GM19239 (cell line): Measurements from ENCODE around the gene LSM5.
"Not testable (repeated sequence)": the region's sequence is repeated elsewhere in the genome, so short reads cannot be mapped to it uniquely, and the experiment has no call there.

ENCODE experiments used
- DNase-seq: peaks from one replicate; pipeline ENCODE4 v3.0.0; 2011; ENCODE audit warnings: low spot score; ENCODE audit not compliant: insufficient read length
- FAIRE-seq: peaks from 2 replicates; lab custom pipeline; 2011; peaks lifted over from hg19 to GRCh38; lab: Jason Lieb, UNC

Gene LSM5

GRCh38 chr7:32507414-32507813, 17.2 kb upstream of the LSM5 start:
- FAIRE-seq = no peak
- DNase-seq = no peak

GRCh38 chr7:32506266-32507054, 16.3 kb upstream of the LSM5 start:
- DNase-seq (no peak), FAIRE-seq (peak; percentile 70)

DNA sequence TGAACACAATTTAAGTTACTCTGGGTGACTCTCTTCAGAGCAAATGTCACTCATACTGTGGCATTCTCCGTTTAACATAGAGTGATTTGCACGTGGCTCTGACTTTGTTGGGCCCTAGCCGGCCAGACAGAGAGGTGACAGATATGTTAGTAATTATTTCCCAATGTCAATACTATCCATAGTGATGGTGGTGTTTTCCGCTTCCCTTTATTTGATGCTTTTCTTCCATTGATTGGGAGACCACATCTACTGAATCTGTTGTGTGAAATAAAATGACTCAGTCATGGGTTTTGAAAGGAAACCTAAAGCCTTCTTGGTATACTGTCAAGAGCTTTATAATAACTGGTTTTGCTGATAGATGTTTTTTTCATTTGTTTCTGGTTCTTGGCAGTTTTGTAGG, 12.5 kb upstream of the LSM5 start:
- FAIRE-seq = no peak
- no peak for DNase-seq

DNA sequence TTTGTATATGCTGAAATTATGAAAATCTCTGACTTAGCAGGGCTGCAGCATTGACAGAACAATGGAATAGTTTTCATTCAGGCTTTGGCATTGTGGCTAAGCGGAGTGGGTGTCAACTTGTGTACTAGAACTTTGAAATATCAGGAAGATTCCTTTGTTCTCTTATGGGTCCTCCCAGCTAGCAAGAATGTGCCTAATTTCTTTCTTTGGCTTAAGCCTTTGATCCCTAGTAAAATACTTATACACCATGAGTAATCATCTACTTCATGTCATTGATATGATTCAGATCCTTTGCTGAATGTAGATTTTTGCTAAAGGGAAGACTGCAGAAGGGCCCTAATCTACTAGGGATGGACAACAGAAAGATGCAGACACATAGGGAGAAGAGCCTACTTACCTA, 11.3 kb upstream of the LSM5 start:
- no peak for FAIRE-seq

DNA sequence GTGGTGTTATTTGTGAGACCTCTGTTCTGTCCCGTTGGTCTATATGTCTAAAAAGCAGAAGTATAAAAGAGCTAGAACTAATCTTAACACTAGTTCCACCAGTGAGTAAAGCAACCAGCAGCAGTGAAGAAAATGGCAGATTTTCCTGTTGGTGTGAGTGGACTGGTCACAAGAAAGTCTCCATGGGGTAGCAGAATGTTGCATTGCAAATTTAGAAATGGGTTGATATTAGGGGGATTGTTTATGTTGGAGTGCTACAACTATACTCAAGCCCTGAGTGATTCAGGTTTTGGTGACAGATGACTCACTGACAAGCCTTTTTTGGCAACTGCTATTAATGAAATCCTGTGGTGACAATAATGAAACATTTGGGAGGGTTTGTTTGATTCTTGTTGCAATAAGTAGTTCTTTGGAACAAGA, 10.8 kb upstream of the LSM5 start:
- DNase-seq (no peak), FAIRE-seq (peak; percentile 76)

More for the DNA sequence above, 11.3 kb upstream of the LSM5 start:
- no peak for DNase-seq

DNA sequence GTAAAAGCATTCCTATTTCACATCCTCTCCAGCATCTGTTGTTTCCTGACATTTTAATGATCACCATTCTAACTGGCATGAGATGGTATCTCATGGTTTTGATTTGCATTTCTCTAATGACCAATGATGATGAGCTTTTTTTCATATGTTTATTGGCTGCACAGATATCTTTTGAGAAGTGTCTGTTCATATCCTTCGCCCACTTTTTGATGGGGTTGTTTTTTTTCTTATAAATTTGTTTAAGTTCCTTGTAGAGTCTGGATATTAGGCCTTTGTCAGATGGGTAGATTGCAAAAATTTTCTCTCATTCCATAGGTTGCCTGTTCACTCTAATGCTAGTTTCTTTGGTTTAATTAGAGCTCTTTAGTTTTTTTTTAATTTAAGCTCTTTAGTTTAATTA, 10.0 kb upstream of the LSM5 start:
- not testable (repeated sequence) for DNase-seq, FAIRE-seq

GRCh38 chr7:32499755-32500154, 9.6 kb upstream of the LSM5 start:
- FAIRE-seq, DNase-seq: not testable (repeated sequence)

DNA sequence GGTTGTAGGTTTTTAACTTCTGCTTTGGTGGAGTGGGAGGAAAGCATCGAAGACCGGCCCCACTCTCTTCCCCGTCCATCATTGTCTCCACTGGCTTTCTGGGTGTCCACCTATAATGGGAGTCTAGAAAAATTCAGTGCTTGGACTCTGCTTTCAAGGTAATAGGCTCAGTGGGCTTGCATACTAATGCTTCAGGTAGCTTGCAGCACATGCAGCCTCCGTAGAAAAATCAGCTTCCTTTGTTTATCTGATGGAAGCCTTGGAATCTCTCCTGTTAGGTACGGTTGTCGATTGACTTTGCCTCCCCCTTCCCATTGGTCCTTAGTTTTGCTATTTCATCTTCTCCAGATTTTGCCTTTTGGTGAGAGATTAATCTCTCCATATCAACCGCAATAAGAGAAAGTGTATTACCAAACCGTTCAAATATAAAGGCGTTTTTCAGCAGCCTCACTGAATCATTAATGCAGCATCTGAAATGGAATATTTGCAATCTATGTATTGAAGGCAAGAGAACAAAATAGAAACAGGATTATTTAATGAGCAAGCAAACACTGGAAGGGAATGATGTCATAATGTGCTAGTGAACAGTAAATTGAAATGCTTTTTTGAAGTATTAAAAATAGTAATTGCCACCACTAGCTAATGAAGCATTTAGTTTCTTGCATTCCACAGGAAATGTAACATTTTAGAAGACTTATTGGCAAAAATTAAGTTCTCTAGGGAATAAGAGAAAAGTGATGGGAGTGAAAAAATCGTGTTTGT, 6.1 kb upstream of the LSM5 start:
- FAIRE-seq (peak; percentile 82), DNase-seq (no peak)

DNA sequence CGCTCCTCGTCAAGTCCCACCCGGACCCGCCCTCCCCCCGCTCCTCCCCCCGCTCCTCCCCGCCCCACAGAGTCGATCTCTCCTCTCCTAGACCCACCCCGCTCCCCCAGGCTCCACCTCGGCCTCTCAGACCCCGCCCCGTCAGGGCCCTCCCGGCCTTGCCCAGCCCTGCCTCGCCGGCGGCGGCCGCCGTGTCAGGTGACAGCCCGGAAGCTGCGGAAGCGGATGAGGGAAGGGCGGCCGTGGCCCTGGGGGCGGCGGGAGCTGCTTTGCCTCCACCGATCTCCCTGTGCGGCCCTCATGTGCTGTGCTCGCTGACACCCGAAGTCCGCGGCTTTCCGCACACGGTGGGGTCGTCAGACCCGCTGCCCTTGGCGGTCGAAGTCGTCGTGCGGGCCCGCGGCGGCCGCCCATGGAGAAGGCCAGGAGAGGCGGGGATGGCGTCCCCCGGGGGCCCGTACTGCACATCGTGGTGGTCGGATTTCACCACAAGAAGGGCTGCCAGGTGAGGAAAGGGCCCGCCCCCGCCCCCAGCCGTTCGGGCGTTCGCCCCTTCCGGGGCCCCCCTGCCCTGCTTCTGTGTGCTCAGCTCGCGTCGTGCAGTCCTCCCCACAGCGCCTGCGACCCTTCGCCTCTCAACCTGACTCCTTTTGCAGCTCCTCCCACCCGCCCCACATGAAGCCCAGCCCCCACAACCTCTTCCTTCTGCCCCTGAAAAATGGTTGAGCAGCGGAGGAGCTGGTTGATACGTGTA, 5.3 kb upstream of the LSM5 start, which contains the start of gene AVL9:
Gene AVL9, plus strand, starts transcription at position 192 of the 754 bp plus-strand sequence. Its CDS starts 221 bp downstream, at position 413.
- DNase-seq (peak; percentile 72), FAIRE-seq (peak; percentile 68)

GRCh38 chr7:32494946-32495297, 4.7 kb upstream of the LSM5 start:
- FAIRE-seq (no peak), DNase-seq (no peak)

- FAIRE-seq (no peak), DNase-seq (no peak)
Measured at GRCh38 chr7:32489788-32490126, 423 bp downstream of the LSM5 start.

DNA sequence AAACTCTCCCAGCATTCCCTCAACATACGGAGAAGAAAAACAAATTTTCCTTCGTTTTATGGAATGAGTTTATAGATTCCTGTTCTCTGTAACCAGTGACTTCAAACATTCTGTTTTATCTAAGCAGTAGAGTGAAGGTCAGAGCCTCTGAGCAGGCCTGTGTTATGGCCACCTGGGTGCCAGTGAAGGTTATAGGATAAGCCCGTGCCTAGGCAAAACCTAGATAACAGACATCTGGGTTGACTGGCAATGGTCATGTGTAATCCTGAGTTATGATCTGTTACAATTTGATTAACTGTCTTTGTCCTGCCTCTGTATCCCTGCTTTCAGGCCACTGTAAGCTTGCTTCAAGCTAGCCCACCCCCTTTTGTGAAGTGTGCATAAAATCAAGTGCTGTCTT, 8.3 kb downstream of the LSM5 start:
- DNase-seq (no peak), FAIRE-seq (no peak)

DNA sequence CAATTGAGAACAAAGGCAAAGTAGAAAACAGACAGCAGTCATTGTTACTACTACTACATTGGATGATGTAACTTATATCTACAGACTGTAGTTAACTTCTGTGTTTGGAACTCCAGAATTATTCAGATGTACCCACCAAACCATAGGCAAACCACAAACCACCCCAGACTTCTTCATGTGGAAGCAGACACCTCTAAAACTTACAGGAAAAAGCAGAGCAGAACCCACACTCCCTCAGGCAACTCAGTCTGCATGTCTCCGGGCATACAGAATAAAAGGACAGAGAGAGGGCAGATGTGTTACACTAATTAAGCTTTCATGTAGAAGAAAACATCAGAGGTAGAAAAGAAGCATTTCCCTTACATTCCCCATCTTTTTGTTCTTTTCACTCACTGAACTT, 9.0 kb downstream of the LSM5 start:
- FAIRE-seq (no peak), DNase-seq (no peak)

DNA sequence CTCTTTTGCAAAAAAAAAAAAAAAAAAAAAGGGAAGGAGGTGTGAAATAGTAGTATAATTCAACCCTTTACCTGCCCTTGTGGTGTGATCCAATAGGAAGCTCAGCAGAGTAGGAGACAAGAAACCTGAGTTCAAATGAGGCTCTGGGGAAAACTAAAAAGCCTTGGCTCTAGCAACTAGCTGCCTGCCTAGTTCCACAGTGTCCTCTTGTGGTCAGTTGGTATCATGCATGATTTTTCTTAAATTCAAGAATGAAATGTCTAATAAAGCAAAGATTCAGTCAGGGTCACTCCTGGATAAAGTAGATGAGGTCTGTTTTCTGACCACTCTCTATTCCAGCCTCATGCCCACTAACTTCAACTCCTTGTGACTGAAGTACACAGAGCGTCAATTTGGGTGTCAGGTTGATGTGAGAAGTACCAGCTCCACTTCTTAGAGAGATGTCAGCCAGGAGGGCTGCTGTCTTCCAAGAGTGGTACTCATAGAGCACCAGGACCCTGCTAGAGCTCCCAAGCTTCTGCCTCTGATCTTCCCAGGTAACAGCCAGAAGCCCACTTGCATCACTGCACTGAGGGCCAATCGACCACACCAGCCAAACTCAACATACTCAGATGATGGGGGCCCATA, 10.5 kb downstream of the LSM5 start:
- DNase-seq (no peak), FAIRE-seq (peak; percentile 85)

DNA sequence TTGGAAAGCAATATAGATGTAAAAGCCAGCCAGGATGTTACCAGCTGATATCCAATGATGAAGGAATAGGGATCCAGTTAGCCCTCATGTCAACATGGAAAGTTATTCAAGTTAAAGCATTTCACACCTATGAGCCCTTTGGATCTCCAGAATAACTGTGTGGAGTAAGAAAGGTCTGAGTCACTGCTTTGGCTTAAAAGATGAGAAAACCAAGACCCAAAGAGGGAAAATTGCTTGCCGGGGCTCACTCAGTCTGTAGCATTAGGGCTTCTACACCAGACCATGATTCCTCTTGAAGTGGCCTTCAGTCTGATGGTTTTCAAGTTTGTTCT, 12.6 kb downstream of the LSM5 start:
- no peak for FAIRE-seq
- DNase-seq = no peak

GRCh38 chr7:32476816-32477648, 13.1 kb downstream of the LSM5 start:
- FAIRE-seq = no peak
- DNase-seq = no peak

DNA sequence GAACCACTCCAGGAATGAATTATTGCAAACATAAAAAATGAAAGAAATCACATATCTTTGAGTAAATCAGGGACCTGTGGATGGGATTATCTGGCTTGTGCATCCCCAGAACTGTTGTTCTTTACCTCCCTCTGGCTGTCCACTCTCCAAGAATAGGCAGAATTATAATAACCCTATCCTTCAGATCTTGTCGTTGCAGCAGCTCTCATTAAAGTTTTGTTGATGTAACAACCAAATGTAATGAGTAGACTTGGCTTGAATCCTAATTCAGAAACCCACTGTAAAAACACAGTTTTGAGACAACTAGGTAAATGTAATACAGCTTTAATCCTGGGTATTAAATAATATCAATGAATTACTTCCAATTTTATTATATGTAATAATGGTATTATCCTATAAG, 16.2 kb downstream of the LSM5 start:
- FAIRE-seq (no peak), DNase-seq (no peak)

GRCh38 chr7:32472015-32472414, 18.2 kb downstream of the LSM5 start:
- DNase-seq (no peak), FAIRE-seq (no peak)

DNA sequence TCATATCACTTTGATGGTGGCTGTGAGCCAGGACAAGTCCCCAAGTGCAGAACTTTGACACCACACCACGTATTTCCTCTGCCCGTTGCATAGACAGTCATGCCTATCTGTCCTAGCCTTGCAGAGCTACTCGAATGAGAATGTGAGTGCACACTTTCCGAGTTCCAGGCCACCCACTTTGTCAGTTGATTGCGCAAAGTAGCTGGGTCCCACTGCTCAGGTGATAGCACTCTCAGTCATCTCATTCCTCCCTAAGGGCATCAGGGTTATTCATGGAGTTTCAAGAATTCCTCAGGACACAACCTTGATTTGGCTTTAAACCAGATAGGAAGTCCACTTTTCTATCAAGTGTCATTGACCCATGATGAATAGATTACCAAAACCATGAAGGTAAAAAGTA, 19.3 kb downstream of the LSM5 start:
- no peak for DNase-seq
- no peak for FAIRE-seq

DNA sequence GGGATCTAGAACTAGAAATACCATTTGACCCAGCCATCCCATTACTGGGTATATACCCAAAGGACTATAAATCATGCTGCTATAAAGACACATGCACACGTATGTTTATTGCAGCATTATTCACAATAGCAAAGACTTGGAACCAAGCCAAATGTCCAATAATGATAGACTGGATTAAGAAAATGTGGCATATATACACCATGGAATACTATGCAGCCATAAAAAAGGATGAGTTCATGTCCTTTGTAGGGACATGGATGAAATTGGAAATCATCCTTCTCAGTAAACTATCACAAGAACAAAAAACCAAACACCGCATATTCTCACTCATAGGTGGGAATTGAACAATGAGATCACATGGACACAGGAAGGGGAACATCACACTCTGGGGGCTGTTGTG, 20.2 kb downstream of the LSM5 start:
- not testable (repeated sequence) for DNase-seq, FAIRE-seq
